ENCODE measurements around the gene NCK2.
A peak's percentile ranks its signal among the peaks of the same experiment; 100 is the strongest.

NCK2 gene

GRCh38 chr2:105771836-105772235 is 27.1 kb downstream of the NCK2 start:
- no peak for TF ChIP-seq TAF1 (IDR thresholded peaks at IDR 0.05; ENCODE audit: low read depth, low read length)
- no peak for TF ChIP-seq POU2F2 (IDR thresholded peaks at IDR 0.05; ENCODE audit: low read depth, low read length)
- TF ChIP-seq PAX5 (IDR thresholded peaks at IDR 0.05; ENCODE audit: insufficient read depth, low read length, severe bottlenecking) = no peak
- no peak for DNase-seq (ENCODE audit: insufficient read length, low spot score)
- FAIRE-seq = no peak

DNA sequence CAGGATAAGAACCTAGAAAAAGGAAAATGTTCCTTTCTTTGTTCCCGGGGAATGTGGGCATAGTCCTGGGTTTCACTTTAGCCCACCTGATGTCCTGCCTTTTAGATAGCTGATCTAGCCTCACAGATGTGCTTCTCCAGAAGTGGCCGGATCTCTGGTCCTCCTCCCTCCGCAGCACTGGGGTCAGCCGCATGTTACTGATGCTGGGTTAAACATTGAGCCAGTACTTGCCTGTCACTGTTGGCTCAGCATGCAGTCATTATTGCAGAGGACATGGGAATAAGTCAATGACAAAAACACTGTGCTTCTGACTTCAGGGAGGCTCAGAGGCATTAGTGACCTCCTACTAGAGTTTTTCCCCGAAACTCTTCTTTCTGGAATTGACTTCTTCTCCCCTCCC is 27.6 kb downstream of the NCK2 start:
- DNase-seq (ENCODE audit: insufficient read length, low spot score) = no peak
- TF ChIP-seq TAF1 (IDR thresholded peaks at IDR 0.05; ENCODE audit: low read depth, low read length) (no peak), SPI1 (IDR thresholded peaks at IDR 0.05; ENCODE audit: low read depth, low read length) (no peak), POLR2A (IDR thresholded peaks at IDR 0.05; ENCODE audit: low read depth, low read length) (no peak), POLR2AphosphoS5 (IDR thresholded peaks at IDR 0.05; ENCODE audit: low read depth, low read length) (no peak), POU2F2 (IDR thresholded peaks at IDR 0.05; ENCODE audit: low read depth, low read length) (no peak), PAX5 (IDR thresholded peaks at IDR 0.05; ENCODE audit: insufficient read depth, low read length, severe bottlenecking) (no peak)

DNA sequence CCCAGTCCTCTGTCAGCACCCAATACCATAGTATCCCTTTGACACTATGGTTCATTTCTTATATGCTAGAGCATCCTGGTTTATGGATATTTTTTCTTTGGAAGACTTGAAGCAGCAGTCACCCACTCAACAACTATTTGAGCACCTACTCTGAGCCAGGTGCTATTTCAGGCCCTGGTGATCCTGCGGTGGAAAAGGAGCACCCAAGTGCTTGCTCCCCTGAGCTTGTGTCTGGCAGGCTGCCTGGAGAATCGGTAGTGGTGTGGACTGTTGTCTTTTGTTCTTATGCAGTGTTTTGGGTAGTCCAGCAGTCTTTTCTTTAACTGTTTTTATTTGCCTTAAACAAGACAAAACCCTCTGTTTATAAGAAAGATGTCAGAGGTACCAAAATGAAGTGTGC is 28.9 kb downstream of the NCK2 start:
- no peak for DNase-seq (ENCODE audit: insufficient read length, low spot score)
- FAIRE-seq = no peak
- TF ChIP-seq POU2F2 (IDR thresholded peaks at IDR 0.05; ENCODE audit: low read depth, low read length) = no peak
- no peak for TF ChIP-seq POLR2AphosphoS5 (IDR thresholded peaks at IDR 0.05; ENCODE audit: low read depth, low read length)
- TF ChIP-seq POLR2A (IDR thresholded peaks at IDR 0.05; ENCODE audit: low read depth, low read length) = no peak
- TF ChIP-seq PAX5 (IDR thresholded peaks at IDR 0.05; ENCODE audit: insufficient read depth, low read length, severe bottlenecking) = no peak
- no peak for TF ChIP-seq TAF1 (IDR thresholded peaks at IDR 0.05; ENCODE audit: low read depth, low read length)
- TF ChIP-seq SPI1 (IDR thresholded peaks at IDR 0.05; ENCODE audit: low read depth, low read length) = no peak

More for the DNA sequence above, 27.6 kb downstream of the NCK2 start:
- FAIRE-seq = no peak

- TF ChIP-seq POU2F2 (IDR thresholded peaks at IDR 0.05; ENCODE audit: low read depth, low read length) = no peak
- TF ChIP-seq SPI1 (IDR thresholded peaks at IDR 0.05; ENCODE audit: low read depth, low read length) = no peak
- no peak for TF ChIP-seq POLR2AphosphoS5 (IDR thresholded peaks at IDR 0.05; ENCODE audit: low read depth, low read length)
- TF ChIP-seq PAX5 (IDR thresholded peaks at IDR 0.05; ENCODE audit: insufficient read depth, low read length, severe bottlenecking) = no peak
- FAIRE-seq (no peak), DNase-seq (ENCODE audit: insufficient read length, low spot score) (no peak)
These were observed 30.1 kb downstream of the NCK2 start for GRCh38 chr2:105774781-105775337.

DNA sequence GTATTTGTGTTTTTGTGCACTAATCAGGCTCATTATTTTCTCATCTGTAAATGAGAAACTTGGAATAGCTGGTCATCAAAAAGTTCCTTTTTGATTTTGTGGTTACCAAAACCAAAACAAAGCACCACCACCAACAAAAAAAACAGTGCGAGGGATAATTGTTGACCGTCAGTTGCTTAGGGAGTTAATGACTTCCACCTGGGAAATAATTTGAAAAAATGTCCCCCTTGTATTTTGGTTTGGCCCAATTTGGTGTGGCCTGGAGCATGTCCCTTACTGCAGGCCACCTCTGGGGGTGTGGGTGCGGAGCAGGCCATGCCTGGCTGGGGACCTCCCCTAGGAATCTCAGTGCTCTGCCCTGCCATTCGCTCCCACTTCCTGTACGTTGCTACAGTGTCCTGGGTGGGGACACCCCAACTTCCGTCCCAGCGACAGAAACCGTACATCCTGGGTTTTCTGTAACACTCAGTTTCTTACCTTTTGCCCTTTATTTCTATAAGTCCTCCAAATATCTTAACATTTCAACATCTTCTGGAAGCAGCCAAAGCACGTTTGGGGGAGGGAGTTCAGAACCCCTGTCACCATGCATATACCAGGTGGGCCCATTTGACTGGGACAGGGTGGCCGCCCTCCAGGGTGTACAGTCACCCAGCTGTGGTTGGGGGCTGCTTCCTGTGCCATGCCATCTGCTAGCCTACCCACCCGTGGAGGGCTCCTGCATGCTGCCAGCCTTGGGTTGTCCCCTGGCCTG is 31.3 kb downstream of the NCK2 start:
- no peak for TF ChIP-seq POU2F2 (IDR thresholded peaks at IDR 0.05; ENCODE audit: low read depth, low read length)
- peak; percentile 29; the same call in 1 of the 2 replicates for TF ChIP-seq SPI1 (IDR thresholded peaks at IDR 0.05; ENCODE audit: low read depth, low read length)
- DNase-seq (ENCODE audit: insufficient read length, low spot score) = no peak
- FAIRE-seq = peak; percentile 61

DNA sequence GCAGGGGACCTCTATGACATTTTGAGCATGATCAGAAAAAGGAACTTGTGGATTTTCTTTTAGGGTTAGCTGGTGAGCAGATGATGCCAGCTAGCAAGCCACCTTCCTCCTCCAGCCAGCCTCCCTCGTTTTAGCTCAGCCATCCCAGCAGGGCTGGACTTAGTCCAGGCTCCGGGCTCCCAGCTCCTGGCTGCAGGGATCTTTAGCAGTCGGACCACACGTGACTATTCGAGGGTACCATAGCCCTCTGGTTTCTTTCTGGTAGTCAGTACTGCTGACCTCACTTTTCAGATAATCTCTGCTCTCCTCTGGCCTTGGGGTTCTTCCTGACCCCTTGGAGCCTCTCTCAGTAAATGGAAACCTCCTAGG is 31.8 kb downstream of the NCK2 start:
- no peak for TF ChIP-seq SPI1 (IDR thresholded peaks at IDR 0.05; ENCODE audit: low read depth, low read length)
- TF ChIP-seq POLR2A (IDR thresholded peaks at IDR 0.05; ENCODE audit: low read depth, low read length) = no peak
- no peak for TF ChIP-seq PAX5 (IDR thresholded peaks at IDR 0.05; ENCODE audit: insufficient read depth, low read length, severe bottlenecking)
- TF ChIP-seq POU2F2 (IDR thresholded peaks at IDR 0.05; ENCODE audit: low read depth, low read length) = no peak
- no peak for TF ChIP-seq TAF1 (IDR thresholded peaks at IDR 0.05; ENCODE audit: low read depth, low read length)
- TF ChIP-seq POLR2AphosphoS5 (IDR thresholded peaks at IDR 0.05; ENCODE audit: low read depth, low read length) = no peak
- FAIRE-seq (no peak), DNase-seq (ENCODE audit: insufficient read length, low spot score) (no peak)

DNA sequence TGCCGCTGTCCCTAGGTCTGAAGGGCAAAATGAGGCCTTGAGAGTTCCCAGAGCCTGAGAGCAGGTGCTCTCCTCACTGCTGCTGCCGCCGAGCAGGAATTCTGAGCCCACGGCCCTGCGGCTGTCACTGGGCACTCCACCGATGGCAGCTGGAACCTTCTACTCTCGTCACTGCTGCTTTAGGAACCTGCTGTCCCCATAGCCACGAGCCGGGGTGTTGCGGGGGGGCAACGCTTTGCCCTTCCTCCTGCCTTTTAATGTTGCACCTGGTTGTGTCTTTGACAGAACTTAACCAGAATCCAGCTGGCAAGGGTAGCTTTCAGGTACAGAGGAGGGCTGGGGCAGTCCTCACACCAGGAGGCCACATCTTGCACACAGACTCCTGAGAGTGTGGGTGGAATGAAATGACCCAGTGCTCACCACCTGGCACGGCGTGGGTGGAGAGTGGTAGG is 32.3 kb downstream of the NCK2 start:
- TF ChIP-seq TAF1 (IDR thresholded peaks at IDR 0.05; ENCODE audit: low read depth, low read length) (no peak), PAX5 (IDR thresholded peaks at IDR 0.05; ENCODE audit: insufficient read depth, low read length, severe bottlenecking) (no peak), SPI1 (IDR thresholded peaks at IDR 0.05; ENCODE audit: low read depth, low read length) (no peak), POLR2A (IDR thresholded peaks at IDR 0.05; ENCODE audit: low read depth, low read length) (no peak), POLR2AphosphoS5 (IDR thresholded peaks at IDR 0.05; ENCODE audit: low read depth, low read length) (no peak)
- DNase-seq (ENCODE audit: insufficient read length, low spot score) = no peak
- peak; percentile 45 for FAIRE-seq

GRCh38 chr2:105777506-105778055 is 32.9 kb downstream of the NCK2 start:
- DNase-seq (ENCODE audit: insufficient read length, low spot score) (no peak), FAIRE-seq (no peak)
- no peak for TF ChIP-seq PAX5 (IDR thresholded peaks at IDR 0.05; ENCODE audit: insufficient read depth, low read length, severe bottlenecking)
- no peak for TF ChIP-seq POLR2AphosphoS5 (IDR thresholded peaks at IDR 0.05; ENCODE audit: low read depth, low read length)
- TF ChIP-seq SPI1 (IDR thresholded peaks at IDR 0.05; ENCODE audit: low read depth, low read length) = no peak
- TF ChIP-seq POU2F2 (IDR thresholded peaks at IDR 0.05; ENCODE audit: low read depth, low read length) = no peak
- no peak for TF ChIP-seq POLR2A (IDR thresholded peaks at IDR 0.05; ENCODE audit: low read depth, low read length)

DNA sequence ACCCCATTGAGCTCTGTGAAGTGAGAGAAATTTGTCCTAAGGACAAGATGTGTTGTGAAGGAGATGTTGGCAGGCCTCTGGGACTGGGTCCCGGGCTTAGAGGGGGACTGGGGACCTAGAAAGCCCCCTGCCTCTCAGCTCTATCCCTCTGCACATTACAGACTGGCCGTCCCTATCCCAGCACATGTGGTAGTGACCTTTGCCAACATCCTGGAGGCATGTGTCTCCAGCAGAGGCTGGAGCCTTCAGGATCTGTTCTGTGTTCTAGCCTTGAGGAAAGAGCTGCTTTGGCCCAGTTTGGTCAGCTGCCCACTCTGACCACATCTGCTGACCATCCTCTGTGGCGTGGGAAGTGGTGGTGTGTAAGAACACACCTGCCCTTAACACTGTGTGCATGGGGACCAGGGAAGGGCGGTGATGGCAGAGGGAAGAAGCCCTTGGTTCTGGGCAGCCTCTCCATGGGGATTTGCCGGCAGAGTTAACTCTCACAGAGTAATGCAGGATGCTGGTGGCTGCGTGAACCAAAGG is 33.4 kb downstream of the NCK2 start:
- FAIRE-seq (no peak), DNase-seq (ENCODE audit: insufficient read length, low spot score) (no peak)
- TF ChIP-seq POLR2AphosphoS5 (IDR thresholded peaks at IDR 0.05; ENCODE audit: low read depth, low read length) (no peak), POLR2A (IDR thresholded peaks at IDR 0.05; ENCODE audit: low read depth, low read length) (no peak), TAF1 (IDR thresholded peaks at IDR 0.05; ENCODE audit: low read depth, low read length) (no peak), PAX5 (IDR thresholded peaks at IDR 0.05; ENCODE audit: insufficient read depth, low read length, severe bottlenecking) (no peak), POU2F2 (IDR thresholded peaks at IDR 0.05; ENCODE audit: low read depth, low read length) (no peak), SPI1 (IDR thresholded peaks at IDR 0.05; ENCODE audit: low read depth, low read length) (no peak)

DNA sequence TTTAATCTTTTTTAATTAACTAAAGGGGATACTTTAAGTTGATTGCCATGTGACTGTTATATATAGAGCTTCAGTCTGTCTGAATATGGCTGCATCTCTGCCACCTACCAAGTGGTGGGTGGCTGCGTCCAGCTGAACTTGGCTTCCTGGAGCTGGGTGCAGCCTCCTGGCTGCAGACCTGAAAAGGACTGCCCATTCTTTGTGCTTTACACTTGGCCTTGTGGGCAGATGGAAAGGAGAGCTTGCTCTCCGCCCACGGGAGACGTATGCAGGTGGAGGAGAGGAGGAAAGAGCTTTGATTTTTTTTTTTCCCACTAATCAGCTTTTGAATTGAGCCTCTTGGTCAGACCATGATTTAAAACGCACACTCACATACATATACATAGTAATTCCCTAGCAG is 34.7 kb downstream of the NCK2 start:
- FAIRE-seq (no peak), DNase-seq (ENCODE audit: insufficient read length, low spot score) (no peak)
- no peak for TF ChIP-seq TAF1 (IDR thresholded peaks at IDR 0.05; ENCODE audit: low read depth, low read length)
- no peak for TF ChIP-seq POLR2A (IDR thresholded peaks at IDR 0.05; ENCODE audit: low read depth, low read length)
- no peak for TF ChIP-seq SPI1 (IDR thresholded peaks at IDR 0.05; ENCODE audit: low read depth, low read length)
- no peak for TF ChIP-seq PAX5 (IDR thresholded peaks at IDR 0.05; ENCODE audit: insufficient read depth, low read length, severe bottlenecking)
- no peak for TF ChIP-seq POU2F2 (IDR thresholded peaks at IDR 0.05; ENCODE audit: low read depth, low read length)
- no peak for TF ChIP-seq POLR2AphosphoS5 (IDR thresholded peaks at IDR 0.05; ENCODE audit: low read depth, low read length)

Measured in GM12891 (cell line).